Peyer's patch (tissue), 4 donors: ENCODE measurements around the gene MPP1.

Source experiments
- CTCF ChIP-seq, 6 experiments: fragments of 450-650 bp in 4 of 6; fragments of 200-600 bp in 2 of 6; sonication (generic) in 1 of 6; IDR thresholded peaks; one replicate each; pipeline ENCODE4 v1.5.1; 2017 to 2019; ENCODE audit warnings: antibody characterized with exemption in 6 of 6, mild to moderate bottlenecking in 3 of 6, moderate library complexity in 1 of 6
- POLR2A ChIP-seq, 2 donors: fragments of 450-650 bp; IDR thresholded peaks; one replicate each; pipeline ENCODE4 v1.5.1; 2017; ENCODE audit warnings: antibody characterized with exemption in 2 of 2, mild to moderate bottlenecking in 2 of 2, moderate library complexity in 2 of 2

GRCh38 chrX:154780968-154781367, 24.3 kb downstream of the MPP1 start:
- TF ChIP-seq CTCF (IDR thresholded peaks at IDR 0.05), result no peak
- TF ChIP-seq POLR2A (IDR thresholded peaks at IDR 0.05), result no peak
